Measurements from ENCODE around the gene MCRIP1. TPM values are rescaled to one million over a fixed set of nuclear protein-coding genes. Genes with fewer than 3 reads are reported as not detected.

Gene MCRIP1
- total RNA-seq, 1 experiment from 2014 or later, result 30.9 TPM

GRCh38 chr17:81825841-81826466 is 7.1 kb downstream of the MCRIP1 start:
- in situ Hi-C loops (cut with HindIII; ENCODE audit: low pct_unique_long_range_greater_than_20kb, low sequenced_read_pairs), result no loop called here
- no peak for DNase-seq (ENCODE audit: low read depth)

GRCh38 chr17:81824595-81824994 is 8.5 kb downstream of the MCRIP1 start:
- in situ Hi-C loops (cut with HindIII; ENCODE audit: low pct_unique_long_range_greater_than_20kb, low sequenced_read_pairs), result no loop called here
- no peak for DNase-seq (ENCODE audit: low read depth)

- in situ Hi-C loops (cut with HindIII; ENCODE audit: low pct_unique_long_range_greater_than_20kb, low sequenced_read_pairs), result no loop called here
- DNase-seq (ENCODE audit: low read depth), result no peak
Observed at GRCh38 chr17:81823820-81824550, 9.1 kb downstream of the MCRIP1 start.

- in situ Hi-C loops (cut with HindIII; ENCODE audit: low pct_unique_long_range_greater_than_20kb, low sequenced_read_pairs), result no loop called here
- DNase-seq (ENCODE audit: low read depth), result no peak
Observed at GRCh38 chr17:81822996-81823819, 9.9 kb downstream of the MCRIP1 start.

- in situ Hi-C loops (cut with HindIII; ENCODE audit: low pct_unique_long_range_greater_than_20kb, low sequenced_read_pairs), result no loop called here
Observed at GRCh38 chr17:81822312-81822637, 10.8 kb downstream of the MCRIP1 start.

GRCh38 chr17:81821603-81822311 is 11.3 kb downstream of the MCRIP1 start:
- DNase-seq (ENCODE audit: low read depth), result no peak
- in situ Hi-C loops (cut with HindIII; ENCODE audit: low pct_unique_long_range_greater_than_20kb, low sequenced_read_pairs), result no loop called here

More at GRCh38 chr17:81822312-81822637, 10.8 kb downstream of the MCRIP1 start:
- no peak for DNase-seq (ENCODE audit: low read depth)

GRCh38 chr17:81821147-81821546 is 11.9 kb downstream of the MCRIP1 start:
- no peak for DNase-seq (ENCODE audit: low read depth)
- in situ Hi-C loops (cut with HindIII; ENCODE audit: low pct_unique_long_range_greater_than_20kb, low sequenced_read_pairs), result no loop called here

- in situ Hi-C loops (cut with HindIII; ENCODE audit: low pct_unique_long_range_greater_than_20kb, low sequenced_read_pairs), result no loop called here
- no peak for DNase-seq (ENCODE audit: low read depth)
Observed at GRCh38 chr17:81819708-81820107, 13.4 kb downstream of the MCRIP1 start.

GRCh38 chr17:81817758-81818147 is 15.3 kb downstream of the MCRIP1 start:
- no peak for DNase-seq (ENCODE audit: low read depth)
- in situ Hi-C loops (cut with HindIII; ENCODE audit: low pct_unique_long_range_greater_than_20kb, low sequenced_read_pairs), result no loop called here

- DNase-seq (ENCODE audit: low read depth), result no peak
- in situ Hi-C loops (cut with HindIII; ENCODE audit: low pct_unique_long_range_greater_than_20kb, low sequenced_read_pairs), result no loop called here
Observed at GRCh38 chr17:81815646-81815986, 17.5 kb downstream of the MCRIP1 start.

GRCh38 chr17:81814748-81815645 is 18.1 kb downstream of the MCRIP1 start:
- DNase-seq (ENCODE audit: low read depth), result peak; percentile 74
- in situ Hi-C loops (cut with HindIII; ENCODE audit: low pct_unique_long_range_greater_than_20kb, low sequenced_read_pairs), result no loop called here

GRCh38 chr17:81813861-81814683 is 19.0 kb downstream of the MCRIP1 start:
- in situ Hi-C loops (cut with HindIII; ENCODE audit: low pct_unique_long_range_greater_than_20kb, low sequenced_read_pairs), result no loop called here

GRCh38 chr17:81813371-81813684 is 19.8 kb downstream of the MCRIP1 start:
- in situ Hi-C loops (cut with HindIII; ENCODE audit: low pct_unique_long_range_greater_than_20kb, low sequenced_read_pairs), result no loop called here
- no peak for DNase-seq (ENCODE audit: low read depth)

More at GRCh38 chr17:81813861-81814683, 19.0 kb downstream of the MCRIP1 start:
- DNase-seq (ENCODE audit: low read depth), result no peak

GRCh38 chr17:81812571-81813370 is 20.3 kb downstream of the MCRIP1 start:
- DNase-seq (ENCODE audit: low read depth), result no peak

GRCh38 chr17:81811705-81812570 is 21.2 kb downstream of the MCRIP1 start:
- DNase-seq (ENCODE audit: low read depth), result no peak
- in situ Hi-C loops (cut with HindIII; ENCODE audit: low pct_unique_long_range_greater_than_20kb, low sequenced_read_pairs), result no loop called here

More at GRCh38 chr17:81812571-81813370, 20.3 kb downstream of the MCRIP1 start:
- in situ Hi-C loops (cut with HindIII; ENCODE audit: low pct_unique_long_range_greater_than_20kb, low sequenced_read_pairs), result no loop called here
